HCEC 1CT (cell line): ENCODE results near the gene GJC2.
"Not testable (repeated sequence)": the region's sequence is repeated elsewhere in the genome, so short reads cannot be mapped to it uniquely, and the experiment has no call there.

Source experiments
- DNase-seq: peaks from one replicate; pipeline ENCODE4 v3.0.0-alpha.2; 2017

GJC2 gene

DNA sequence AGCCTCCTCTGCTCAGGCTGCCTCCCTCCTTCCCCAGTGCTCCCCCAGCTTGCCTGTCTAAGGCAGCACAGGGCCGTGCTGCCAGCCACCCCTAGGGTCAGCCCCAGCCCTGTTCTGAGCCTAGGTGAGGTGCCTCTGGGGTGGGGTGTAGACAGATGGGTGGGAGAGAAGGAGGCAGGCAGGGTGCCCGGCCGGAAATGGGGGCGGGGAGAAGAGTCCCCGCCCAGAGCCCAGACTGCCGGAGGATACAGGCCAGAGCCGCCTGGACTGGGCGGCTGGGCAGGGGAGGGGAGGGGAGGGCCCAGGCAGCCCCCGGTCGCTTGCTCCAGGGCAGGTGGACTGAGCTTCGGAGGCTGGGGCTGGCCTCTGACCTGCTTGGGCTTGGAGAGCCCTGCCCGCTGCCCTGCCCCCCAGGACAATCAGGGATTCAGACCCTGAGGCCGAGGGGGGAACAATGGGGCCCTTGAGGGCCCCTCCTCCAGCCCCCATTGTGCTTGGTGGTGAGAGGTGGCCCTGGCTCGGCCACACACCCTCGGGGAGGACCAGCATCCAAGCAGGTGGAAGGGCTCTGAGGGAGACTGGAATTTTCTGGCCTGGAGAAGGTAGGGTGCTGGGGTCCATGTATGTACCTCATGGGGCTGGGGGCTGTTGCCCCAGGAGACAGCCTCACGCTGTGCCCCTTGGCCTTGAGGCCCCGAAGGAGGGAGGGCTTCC lies at the start of gene GJC2:
TSS of gene GJC2 (plus strand) at position 525 of the 714 bp plus-strand sequence. CDS start 7,829 bp downstream, outside the sequence.
- no peak for DNase-seq

DNA sequence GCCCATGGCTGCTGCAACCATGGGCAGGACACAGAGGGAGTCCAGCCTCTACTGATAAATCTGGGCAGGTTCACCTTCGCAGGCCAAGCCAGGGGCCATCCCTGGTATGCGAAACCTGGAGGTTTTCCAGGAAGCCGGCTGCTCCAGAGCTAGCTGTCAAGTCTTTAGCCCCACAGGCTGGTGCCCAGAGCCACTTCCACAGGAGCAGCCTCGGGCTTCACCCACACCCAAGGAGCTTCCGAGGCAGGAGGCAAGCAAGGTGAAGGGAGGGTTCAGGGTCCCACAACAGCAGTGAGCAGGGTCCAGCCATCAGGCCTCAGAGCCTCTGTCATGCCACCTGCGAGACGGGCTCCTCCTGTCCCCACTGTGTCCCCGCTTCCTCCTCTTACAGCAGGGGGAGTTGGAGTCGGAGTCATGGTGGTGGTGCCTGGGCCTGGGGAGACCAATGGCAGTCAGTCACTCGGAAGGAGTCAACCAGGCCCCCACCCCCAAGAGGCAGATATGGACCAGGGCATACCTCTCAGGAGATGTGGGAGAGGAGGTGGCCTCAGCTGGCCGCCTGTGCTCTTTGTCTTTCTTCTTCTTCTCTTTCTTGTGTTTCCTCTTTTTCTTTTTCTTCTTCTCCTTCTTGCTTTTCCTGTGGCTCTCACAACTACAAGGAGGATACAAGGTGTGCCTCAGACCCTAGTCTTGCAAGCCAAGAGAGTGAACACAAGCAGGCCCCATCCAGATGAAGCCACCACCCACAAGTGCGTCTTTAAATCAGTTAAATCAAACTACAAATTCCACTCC lies 48.7 kb upstream of the GJC2 start:
- no peak for DNase-seq

DNA sequence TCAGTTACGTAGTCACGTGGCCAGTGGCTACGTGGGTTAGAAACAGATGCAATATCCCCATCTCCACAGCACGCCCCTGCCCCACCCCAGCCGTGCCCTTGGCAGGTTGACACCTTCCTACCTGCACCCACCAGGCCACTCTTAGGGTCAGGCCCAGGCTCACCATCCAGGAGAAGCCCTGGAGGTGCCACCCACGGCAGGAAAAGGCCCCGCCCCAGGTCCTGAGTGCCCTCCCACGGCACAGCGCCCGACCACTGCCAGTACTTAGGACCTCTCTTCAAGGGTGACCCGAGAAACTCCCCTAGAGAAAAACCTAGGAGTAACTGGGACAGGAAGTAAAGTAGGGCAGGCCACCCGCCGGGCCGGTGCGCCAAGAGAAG lies 48.1 kb upstream of the GJC2 start:
- DNase-seq = no peak

DNA sequence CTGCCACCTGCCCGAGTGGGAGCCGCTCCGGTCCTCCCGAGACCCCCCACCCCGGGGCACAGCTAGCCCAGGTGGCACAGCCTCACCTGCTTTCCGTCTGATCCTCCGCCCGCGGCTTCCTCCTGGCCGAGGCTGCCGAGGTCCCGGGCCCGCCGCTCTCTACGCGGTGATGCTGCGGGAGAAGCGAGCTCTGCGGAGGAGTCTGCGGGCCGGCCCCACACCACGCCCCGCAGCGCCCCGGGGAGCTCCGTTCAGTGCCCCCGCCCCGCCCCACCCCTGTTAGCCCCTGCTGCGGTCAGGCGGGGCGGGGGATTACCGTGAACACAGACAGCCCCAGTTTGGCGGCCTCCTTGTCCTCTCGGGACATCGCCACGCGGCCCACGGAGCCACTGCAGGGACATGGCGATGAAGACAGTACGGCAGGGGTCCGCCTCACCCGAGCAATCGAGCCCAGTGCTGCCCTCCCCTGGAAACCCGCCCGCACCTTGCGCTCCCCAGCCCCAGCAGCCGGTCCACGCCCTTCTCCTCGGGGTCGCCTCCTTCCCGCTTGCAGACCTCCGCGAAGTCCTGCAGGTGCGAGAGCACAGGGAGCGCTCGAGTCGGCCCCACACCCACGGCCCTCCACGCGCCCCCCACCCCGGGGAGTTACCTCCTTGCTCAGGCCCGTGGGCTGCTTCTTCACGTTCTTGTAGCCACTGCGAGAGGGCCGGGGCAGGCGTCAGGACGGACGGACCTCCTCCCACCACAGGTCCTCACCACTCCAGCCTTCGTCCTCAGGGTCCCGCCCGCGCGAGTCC lies 47.5 kb upstream of the GJC2 start:
- no peak for DNase-seq

DNA sequence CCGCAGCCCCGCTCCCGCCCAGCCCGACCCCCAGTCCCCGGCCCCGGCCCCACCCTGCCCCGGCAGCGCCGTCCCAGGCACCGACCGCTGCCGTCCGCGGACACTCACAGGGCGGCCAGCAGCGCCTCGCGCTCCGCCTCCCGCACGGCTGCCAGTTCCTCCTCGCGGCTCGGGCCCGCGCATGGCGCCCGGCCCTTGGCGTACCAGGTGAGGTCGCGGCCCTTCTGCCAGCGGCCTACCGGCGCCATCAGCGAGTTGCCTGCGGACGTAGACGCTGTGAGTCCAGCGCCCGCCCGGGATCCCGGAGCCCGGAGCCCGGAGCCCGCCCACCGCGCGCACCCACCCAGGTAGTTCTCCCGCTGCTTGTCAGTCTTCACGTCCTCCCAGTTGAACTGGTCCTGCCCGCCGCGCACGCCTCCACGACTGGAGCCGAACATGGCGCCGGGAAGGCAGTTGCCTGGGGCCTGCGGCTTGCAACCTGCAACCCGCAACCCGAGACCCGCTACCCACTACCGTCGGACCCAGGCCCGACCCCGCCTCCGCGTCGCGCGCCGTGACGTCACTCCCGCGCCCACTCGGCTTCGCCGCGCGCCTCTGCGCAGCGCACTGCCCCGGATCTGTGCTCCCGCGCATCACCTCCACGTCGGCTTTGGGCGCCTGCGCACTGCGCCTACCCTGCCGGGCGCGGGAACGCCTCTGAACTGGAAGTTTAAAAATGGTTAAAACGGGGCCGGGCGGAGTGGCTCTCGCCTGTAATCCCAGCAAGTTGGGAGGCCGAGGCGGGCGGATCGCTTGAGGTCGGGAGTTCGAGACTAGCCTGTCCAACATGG lies 46.7 kb upstream of the GJC2 start, which contains the start of gene C1orf35:
TSS of gene C1orf35 (minus strand) at position 535 of the 830 bp plus-strand sequence. CDS start at position 437, 98 bp downstream.
- peak; percentile 87 for DNase-seq

DNA sequence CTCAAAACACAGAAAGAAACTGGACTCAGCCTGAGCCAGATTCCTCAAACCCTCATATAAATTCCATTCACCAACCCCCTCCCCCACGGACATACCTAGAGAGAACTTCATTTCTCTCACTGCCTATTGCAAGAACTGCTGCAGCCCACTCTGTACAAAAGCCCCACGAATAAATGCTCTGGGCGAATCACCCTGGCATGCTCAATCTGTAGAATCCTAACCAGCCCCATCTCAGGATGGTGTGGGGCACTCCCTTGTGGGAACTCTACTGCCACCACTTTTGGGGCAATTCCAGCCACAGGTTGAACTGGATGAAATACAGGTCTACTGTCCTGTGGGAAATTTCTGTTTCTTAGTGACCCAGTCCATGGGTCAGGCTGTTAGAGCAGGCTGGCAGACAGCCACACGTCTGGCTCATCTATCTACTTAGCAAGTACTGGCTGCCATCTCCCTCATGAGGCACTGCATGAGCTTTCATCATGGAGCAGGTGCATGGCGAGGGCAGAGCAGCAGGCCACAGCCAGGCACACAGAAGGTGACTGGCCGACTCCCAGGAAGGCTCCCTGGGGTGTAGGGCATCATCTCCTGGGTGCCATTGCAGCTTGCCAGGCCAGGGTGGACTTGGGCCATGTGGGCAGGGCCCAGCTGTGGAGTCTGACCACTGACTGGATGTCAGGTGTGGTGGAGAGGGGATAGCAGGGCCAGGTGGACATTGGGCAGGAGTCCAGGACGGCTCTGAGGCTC lies 45.0 kb upstream of the GJC2 start:
- no peak for DNase-seq

DNA sequence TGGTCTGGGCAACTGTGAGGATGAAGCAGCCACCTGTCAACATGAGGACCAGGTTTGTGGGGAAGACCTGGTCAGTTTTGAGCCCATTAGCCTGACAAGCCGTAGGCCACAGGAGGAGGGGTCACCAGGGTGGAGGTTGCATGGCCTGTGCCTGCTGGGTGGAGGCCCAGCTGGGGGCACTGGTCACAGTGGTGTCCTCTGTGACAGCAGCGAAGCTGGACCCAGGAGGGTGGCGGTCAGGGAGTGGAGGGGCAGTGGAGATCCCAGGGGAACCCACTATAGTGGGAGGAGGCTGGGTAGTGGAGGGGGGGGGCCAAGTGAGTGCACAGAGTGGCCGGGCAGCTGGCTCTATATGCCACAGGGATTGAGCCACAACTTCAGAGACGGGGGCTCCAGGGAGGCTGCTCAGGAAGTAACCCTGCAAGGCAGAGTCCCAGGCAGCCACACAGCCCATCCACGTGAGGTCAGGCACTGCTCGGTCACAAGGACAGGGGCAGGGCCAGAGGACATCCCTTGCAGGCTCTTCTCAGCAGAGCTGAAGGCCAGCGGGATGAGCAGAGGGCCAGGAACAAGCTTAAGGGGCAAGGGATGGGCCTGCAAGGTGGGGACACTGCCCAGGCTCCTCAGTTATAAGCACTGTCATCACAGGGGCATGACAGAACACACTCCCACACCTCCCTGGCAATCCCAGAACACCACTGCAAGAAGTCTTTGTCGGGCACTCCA lies 44.3 kb upstream of the GJC2 start:
- no peak for DNase-seq

DNA sequence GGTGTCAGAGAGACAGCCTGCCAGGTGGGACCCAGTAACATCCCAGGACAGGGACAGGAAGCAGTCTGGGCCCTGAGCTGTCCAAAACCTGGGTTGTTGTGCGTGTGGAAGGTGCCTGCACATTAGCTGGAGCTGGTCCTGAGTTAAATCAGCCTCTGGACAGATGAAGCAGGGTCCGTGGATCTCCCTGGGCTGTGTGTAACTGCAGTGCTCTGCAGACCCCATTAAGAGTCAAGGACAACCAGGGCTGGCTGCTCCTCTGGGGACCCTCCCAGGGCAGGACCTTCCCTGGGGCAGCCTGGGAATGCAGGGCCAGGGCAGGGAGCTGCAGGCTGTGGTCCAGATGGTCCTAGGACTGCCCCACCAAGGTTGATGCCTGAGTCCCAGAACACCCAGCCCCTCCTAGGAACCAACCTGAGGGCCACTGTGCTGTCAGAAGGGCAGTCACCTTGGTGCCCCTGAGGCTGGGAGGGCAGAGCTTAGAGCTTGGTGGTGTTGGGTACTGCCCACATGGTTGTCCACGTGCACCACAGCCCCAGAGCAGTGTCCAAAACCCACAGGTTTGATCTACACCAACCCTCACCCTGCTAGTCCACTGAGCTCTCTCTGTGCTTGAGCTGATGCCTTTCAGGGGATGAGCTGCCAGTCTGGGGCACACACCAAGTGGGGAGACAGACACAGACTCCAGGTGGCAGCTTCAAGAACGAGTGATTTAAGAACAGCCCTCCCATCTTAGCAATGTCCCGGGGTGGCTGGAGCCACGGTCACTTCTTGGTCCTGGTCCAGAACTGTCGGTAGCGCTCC lies 43.5 kb upstream of the GJC2 start:
- no peak for DNase-seq

DNA sequence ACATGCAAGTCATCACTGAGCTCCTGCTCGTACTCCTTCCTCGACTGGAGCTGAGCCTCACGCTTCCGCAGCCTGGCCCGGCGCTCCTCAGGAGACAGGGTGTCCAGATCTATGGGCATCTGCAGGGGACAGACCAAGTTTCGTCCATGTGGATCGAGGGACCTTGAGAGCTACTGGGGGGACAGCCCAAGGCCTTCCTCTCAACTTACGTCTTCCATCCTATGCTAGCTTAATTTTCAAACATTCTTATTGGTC lies 43.0 kb upstream of the GJC2 start:
- DNase-seq = no peak

DNA sequence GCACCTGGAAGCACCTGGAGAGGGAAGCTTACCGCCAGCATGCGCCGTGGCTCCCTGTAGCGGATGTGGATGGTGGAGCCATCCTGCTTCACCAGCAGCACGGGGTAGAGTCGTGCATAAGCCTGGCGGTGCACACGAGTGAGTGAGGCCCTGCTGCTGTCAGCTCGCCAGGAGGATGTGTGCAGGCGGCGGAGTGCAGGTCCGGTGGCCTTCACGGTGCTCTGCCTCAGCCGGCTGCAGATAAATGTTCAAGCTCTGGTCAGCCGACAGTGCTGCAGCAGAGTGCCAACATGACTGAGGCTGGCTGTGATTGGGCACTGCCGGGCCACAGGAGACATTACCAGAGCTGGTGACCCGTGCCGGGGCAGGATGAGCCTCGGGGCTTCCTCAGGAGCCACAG lies 42.1 kb upstream of the GJC2 start:
- DNase-seq = no peak

DNA sequence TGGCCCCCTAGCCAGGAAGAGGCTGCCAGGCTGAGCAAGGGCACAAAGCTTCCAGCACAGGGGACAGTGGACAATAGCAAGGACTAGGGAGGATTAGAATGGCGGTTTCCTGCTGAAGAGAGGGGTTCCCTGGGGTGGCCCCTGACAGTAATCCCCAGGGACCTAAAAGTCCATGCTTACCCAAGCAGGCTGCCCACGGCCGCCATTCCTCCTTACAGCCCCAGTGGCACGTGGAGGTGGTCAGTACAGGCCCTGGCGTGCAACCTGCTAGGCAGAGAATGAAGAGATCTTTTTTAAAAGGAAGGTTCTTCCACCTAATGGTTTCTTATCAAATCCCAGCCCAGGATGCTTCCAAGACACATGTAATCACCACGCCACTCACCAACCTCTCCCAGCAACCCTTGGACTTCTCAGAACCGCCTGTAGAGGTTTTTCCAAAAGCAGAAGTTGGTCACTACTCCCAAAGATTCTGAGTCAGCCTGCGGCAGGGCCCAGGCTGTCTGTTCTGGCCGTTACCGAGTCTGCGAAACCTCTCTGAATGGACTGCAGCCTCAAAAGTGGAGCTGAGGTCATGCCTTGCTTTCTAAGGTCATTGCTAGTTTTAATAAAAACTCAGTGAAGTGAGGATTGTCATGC lies 41.6 kb upstream of the GJC2 start:
- no peak for DNase-seq

DNA sequence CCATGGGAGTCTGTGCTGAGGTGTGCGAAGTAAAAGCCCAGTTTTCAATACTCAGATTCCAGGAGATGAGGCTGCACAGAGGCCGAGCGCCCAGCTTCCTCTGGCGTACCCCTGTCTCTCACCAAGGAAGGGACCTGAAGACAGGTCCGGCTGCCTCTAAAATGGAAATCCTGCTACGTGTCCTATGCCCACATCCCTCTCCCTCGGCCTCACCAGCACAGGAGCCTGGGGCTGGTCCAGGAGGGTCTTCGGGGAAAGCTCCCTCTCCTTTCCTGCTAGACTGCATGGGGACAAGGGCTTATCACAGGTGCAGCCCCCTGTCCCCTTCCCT lies 41.0 kb upstream of the GJC2 start:
- no peak for DNase-seq

DNA sequence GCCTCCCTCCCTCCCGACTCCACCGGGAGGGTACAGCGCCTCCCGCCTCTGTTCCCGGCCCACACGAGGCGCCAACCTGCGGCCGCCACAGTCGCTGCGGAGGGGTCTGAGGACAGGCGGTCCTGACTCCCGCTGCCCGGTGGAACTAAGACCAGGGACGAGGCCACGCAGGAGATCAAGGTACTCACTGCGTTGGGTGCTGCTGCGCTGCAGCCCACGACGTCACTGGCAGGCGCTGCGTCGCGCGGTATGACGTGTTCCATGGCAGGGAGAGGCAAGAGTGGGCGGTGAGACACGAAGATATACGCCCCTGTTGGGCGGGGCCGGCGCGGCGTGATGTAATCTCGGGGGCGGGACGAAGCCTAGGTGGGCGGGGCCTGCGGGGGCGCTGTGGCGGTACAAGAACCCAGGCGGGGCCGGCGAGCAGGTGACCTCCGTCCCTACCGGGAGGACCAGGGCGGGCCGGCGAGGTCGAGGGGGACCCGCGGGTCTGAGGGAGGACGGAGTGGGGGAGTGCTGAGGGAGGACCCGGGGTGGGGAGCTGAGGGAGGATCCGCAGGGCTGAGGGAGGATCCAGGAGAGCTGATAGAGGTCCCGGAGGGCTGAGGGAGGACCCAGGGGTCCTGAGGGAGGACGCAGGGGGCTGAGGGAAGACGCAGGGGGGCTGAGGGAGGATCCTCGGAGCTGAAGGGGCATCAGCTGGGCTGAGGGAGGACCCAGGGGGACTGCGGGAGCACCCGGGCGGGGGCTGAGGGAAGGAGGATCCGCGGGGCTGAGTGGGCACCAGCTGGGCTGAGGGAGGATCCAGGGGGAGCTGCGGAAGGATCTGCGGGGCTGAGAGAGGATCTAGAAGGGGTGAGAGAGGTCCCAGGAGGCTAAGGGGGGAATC lies 40.4 kb upstream of the GJC2 start, which contains the start of gene MRPL55:
TSS of gene MRPL55 (minus strand) at position 227 of the 889 bp plus-strand sequence. CDS start 1,039 bp downstream, outside the sequence.
- peak; percentile 94 for DNase-seq

DNA sequence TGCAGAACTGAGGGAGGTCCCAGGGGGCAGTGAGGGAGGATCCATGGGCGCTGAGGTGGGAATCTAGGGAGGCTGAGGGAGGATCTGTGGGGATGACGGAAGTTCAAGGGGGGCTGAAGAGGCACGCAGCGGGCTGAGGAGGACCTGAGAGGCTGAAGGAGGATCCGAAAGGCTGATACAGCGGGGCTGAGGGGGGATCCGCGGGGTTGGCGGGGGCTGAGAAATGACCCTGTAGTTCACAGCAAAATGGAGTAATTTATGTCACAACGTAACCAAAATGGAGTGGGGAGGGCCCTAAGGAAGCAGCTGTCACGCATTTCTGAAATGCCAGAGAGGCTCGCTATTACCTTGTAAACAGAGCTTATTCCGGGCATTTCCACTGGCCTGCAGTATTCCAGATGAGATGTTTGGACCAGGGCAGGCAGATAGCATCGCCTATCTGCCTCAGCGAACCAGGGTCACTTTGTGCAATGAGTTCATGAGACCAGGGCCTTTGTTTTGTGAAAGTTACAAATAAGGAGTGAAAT lies 39.7 kb upstream of the GJC2 start:
- DNase-seq = no peak

DNA sequence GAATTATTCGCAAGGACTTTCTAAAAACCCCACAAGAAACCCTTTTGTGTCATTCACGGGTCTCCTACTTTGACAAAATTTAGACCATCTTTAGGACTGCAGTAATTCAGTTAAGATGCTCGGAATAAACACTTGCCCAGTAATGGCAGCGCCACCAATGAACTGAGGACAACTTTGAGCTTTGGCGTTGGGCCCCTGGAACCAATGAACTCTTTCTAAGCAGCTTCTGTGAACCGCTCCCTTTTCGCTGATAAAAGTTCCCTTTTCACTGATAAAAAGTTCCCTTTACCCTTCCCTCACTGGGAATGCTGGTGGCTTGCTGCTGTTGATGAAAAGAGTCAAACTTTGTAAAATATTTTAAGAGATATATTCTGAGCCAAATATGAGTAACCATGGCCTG lies 39.2 kb upstream of the GJC2 start:
- DNase-seq = no peak

DNA sequence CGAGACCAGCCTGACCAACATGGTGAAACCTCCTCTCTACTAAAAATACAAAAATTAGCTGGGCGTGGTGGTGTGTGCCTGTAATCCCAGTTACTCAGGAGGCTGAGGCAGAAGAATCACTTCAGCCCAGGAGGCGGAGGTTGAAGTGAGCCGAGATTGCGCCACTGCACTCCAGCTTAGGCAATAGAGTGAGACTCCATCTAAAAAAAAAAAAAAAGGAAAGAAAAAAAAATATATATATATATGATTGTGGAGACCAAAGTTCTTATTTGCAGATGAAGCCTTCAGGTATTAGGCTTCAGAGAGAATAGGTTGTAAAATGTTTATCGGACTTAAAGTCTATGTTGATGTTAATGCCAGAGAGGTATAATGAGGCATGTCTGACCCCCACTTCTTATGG lies 38.4 kb upstream of the GJC2 start:
- not testable (repeated sequence) for DNase-seq

DNA sequence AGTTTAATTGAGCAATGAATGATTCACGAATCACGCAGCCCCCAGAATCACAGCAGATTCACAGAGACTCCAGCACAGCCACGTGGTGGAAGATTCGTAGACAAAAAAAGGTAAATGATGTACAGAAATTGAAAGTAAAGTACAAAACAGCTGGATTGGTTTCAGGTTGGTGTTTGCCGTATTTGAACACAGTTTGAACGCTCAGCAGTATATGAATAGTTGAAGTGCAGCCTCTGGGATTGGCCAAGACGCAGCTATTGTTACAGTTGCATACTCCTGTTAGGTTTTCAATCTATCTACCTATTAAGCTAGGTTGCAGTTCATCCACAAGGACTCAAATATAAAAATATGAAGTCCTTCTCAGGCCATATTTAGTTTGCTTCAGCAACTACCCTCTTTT lies 37.6 kb upstream of the GJC2 start:
- no peak for DNase-seq

DNA sequence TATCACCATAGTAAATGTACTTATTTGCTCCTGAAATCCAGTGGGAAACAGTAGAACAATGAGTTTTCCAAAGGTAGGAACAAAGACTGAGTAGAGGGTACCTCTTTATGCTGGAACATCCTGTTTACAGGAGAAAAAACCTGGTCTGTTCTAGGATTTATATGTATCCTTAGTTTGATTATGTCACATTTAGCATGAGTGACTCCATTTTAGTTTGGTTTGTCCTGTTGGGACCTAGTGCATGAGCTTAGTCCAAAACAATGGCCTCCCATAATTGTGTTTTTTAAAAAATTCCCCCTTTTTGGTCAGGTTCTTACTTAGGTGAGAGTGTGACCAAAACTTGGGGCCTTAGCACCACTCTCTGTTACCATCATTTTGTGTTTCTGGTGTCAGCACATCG lies 37.1 kb upstream of the GJC2 start:
- no peak for DNase-seq

DNA sequence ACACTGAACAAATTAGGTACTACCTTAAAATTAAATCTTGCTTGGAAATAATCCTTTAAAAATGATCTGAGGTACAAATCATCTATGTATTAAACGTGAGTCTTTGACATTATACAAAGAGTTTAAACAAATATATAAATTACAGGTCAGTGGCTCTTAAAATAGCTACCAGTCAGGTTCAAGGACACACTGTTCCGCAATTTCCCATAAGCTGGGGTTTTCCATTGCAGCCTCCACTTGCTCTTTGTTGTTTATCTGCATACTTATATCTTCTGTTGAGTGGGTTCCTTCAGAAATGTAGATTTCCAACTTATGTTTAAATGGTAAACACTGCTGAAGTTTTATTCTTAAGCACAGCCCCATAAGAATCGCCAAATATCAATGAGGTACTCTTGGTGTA lies 34.9 kb upstream of the GJC2 start:
- no peak for DNase-seq
